Osteoblast (primary cell): ENCODE results near the gene MMD. TPM values are rescaled to one million over a fixed set of nuclear protein-coding genes. Genes with fewer than 3 reads are reported as not detected.
A peak's percentile ranks its signal among the peaks of the same experiment; 100 is the strongest.
"Not testable (repeated sequence)": the region's sequence is repeated elsewhere in the genome, so short reads cannot be mapped to it uniquely, and the experiment has no call there.

Experiments
- DNase-seq: peaks from one replicate; pipeline ENCODE4 v3.0.0; 2011; ENCODE audit warnings: low spot score, mixed read lengths; ENCODE audit not compliant: insufficient read length; ENCODE audit errors: missing footprints
- H2AFZ ChIP-seq: 2 replicates; pipeline ENCODE4 v1.6.0; 2011; ENCODE audit warnings: mild to moderate bottlenecking, low read length
- H3K27ac ChIP-seq: 2 replicates; pipeline ENCODE4 v1.5.1; 2011; ENCODE audit warnings: mild to moderate bottlenecking, low read depth, low read length, moderate library complexity
- H3K27me3 ChIP-seq: 2 replicates; pipeline ENCODE4 v1.6.0; 2012; ENCODE audit warnings: mild to moderate bottlenecking, control low read depth, inconsistent platforms, low read length, moderate library complexity; ENCODE audit not compliant: insufficient read depth
- H3K36me3 ChIP-seq: 2 replicates; pipeline ENCODE4 v1.5.1; 2011; ENCODE audit warnings: mild to moderate bottlenecking, low read length, control low read depth, moderate library complexity; ENCODE audit not compliant: insufficient read depth
- H3K4me1 ChIP-seq: 2 replicates; pipeline ENCODE4 v1.5.1; 2011; ENCODE audit warnings: mild to moderate bottlenecking, low read length, control low read depth, moderate library complexity; ENCODE audit not compliant: insufficient read depth
- H3K4me2 ChIP-seq: 2 replicates; pipeline ENCODE4 v1.6.0; 2011; ENCODE audit warnings: mild to moderate bottlenecking, low read length; ENCODE audit not compliant: insufficient read depth
- H3K4me3 ChIP-seq: fragments of 200-600 bp; sonication (generic); 3 replicates; pipeline ENCODE4 v1.5.1; 2012; ENCODE audit warnings: mild to moderate bottlenecking, low read length, inconsistent platforms; ENCODE audit not compliant: insufficient read depth
- H3K79me2 ChIP-seq: 2 replicates; pipeline ENCODE4 v1.6.0; 2012; ENCODE audit warnings: mild to moderate bottlenecking, low read length, control low read depth, inconsistent platforms; ENCODE audit not compliant: insufficient read depth
- H3K9me3 ChIP-seq: 2 replicates; pipeline ENCODE4 v1.5.1; 2011; ENCODE audit warnings: low read depth, low read length, control low read depth
- H4K20me1 ChIP-seq: 2 replicates; pipeline ENCODE4 v1.6.0; 2012; ENCODE audit warnings: mild to moderate bottlenecking, low read length, control low read depth; ENCODE audit not compliant: insufficient read depth
- total RNA-seq: library from RNA; depleted of rRNA; stranded (reverse); fragments of >200 nt; gene quantifications from 2 replicates; pipeline ENCODE4 v1.2.3, GENCODE V29; 2012
- TF ChIP-seq, protein P1 (sequence below): IDR thresholded peaks from 2 replicates; pipeline ENCODE4 v1.5.1; 2011; ENCODE audit warnings: mild to moderate bottlenecking, low read depth, low read length, moderate library complexity; ENCODE audit errors: extremely low read depth

MMD gene
- total RNA-seq, 1 donor: 6.5 TPM

DNA sequence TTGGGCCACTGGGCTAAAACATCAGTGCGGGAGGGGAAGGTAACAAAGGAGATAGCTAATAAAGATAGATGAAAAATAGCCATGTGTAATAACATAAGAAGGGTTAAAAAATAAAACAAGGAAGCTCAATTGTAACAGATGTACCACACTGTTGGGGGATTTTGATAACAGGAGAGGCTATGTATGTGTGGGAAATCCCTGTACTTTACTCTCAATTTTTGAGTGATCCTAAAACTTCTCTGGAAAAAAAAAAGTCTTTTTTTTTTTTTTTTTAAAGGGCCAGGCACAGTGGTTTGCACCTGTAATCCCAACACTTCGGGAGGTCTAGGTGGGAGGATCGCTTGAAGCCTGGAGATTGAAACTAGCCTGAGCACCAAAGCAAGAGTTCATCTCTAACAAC lies 1.9 kb upstream of the MMD start:
- Histone ChIP-seq H3K27me3 (peaks cover 22% of the 10 kb centered on the region), H3K79me2 (peaks cover 16% of the 10 kb centered on the region), H3K4me3 (no peak overlapping the region), H4K20me1 (no peaks in the 10 kb centered on the region), H3K4me2 (no peak overlapping the region), H3K9me3 (no peaks in the 10 kb centered on the region), H3K27ac (no peak overlapping the region), H3K4me1 (peaks cover 19% of the 10 kb centered on the region), H3K36me3 (no peaks in the 10 kb centered on the region), H2AFZ (no peak overlapping the region)
- TF ChIP-seq, protein P1, sequence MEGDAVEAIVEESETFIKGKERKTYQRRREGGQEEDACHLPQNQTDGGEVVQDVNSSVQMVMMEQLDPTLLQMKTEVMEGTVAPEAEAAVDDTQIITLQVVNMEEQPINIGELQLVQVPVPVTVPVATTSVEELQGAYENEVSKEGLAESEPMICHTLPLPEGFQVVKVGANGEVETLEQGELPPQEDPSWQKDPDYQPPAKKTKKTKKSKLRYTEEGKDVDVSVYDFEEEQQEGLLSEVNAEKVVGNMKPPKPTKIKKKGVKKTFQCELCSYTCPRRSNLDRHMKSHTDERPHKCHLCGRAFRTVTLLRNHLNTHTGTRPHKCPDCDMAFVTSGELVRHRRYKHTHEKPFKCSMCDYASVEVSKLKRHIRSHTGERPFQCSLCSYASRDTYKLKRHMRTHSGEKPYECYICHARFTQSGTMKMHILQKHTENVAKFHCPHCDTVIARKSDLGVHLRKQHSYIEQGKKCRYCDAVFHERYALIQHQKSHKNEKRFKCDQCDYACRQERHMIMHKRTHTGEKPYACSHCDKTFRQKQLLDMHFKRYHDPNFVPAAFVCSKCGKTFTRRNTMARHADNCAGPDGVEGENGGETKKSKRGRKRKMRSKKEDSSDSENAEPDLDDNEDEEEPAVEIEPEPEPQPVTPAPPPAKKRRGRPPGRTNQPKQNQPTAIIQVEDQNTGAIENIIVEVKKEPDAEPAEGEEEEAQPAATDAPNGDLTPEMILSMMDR: no peak
- DNase-seq: no peak

DNA sequence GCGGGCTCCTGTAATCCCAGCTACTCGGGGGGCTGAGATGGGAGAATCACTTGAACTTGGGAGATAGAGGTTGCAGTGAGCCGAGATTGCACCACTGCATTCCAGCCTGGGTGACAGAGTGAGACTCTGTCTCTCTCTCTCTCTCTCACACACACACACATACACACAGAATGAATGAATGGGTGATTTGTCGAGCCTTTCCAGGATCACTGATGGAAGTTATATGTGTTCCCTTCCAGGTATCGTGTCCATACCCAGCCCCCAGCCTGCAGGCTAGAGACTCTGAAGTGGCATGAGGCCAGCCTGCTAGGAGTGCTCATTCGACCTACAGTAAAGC lies 1.2 kb upstream of the MMD start:
- H3K4me2 ChIP-seq, H3K36me3 ChIP-seq, DNase-seq, H3K9me3 ChIP-seq, H3K4me3 ChIP-seq, H2AFZ ChIP-seq, H4K20me1 ChIP-seq, H3K27ac ChIP-seq: not testable (repeated sequence)
- Histone ChIP-seq H3K27me3 (peaks cover 22% of the 10 kb centered on the region), H3K79me2 (peaks cover 16% of the 10 kb centered on the region), H3K4me1 (peaks cover 19% of the 10 kb centered on the region)

DNA sequence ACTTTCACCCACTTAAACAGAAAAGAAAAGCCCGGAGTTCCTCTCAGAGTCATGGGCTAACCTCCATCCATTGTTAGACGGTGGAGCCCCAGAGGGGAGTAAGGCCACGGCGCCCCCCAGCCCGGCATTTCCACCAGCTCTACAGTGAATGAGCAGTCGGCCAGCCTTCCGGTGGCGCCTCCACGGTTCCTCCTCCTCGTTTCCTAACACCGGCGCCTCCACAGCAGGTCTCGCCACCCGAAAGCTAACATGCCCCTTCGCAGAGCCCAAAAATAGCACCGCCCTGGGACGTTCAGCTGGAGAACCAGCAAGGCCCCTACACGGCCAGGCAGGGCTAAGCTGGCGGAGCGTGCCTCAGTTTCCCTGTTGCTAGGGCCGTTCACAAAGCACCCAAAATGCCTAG lies 858 bp downstream of the MMD start:
- Histone ChIP-seq H3K4me3 (peak overlapping the region; percentile 89), H3K36me3 (no peaks in the 10 kb centered on the region), H3K79me2 (peaks cover 18% of the 10 kb centered on the region), H3K4me1 (peaks cover 8% of the 10 kb centered on the region), H3K9me3 (no peaks in the 10 kb centered on the region), H3K27me3 (peaks cover 20% of the 10 kb centered on the region), H4K20me1 (peaks cover 3% of the 10 kb centered on the region), H3K27ac (peak overlapping the region; percentile 43), H3K4me2 (peak overlapping the region; percentile 92), H2AFZ (peak overlapping the region; percentile 90)
- TF ChIP-seq, protein P1: no peak
- DNase-seq: peak; percentile 84

DNA sequence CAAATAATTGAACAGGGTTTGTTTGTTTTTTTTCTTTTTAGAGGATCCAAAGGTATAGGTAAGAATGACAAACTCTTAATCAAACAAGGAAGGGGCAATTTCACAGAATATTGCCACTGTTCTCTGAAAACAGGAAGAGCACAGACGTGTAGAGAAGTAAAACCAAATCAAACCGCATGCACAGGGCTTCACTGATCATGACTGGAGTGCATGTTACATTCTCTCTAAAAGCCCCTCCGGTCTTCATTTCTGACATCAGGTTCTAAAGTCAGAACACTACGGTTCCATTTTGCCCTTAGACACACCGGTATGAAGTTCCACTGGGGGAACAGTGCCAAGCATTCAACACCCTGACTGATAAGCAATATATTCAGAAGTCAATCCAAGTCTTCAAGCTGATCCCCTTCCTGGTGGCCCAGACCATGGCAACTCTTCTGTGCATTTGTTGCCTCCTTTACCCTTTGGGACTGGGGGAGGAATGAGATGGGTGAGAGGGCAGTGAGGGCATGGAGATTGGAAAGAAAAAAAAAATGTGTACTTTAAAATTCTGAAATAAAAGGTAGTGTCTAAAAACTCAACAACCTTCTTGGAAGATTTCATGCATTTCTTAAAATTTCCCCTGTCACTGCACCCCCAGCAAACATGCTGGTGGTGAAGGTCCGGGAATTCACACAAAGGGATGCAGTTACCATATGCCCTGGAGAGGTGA lies 1.4 kb downstream of the MMD start:
- no peak overlapping the region for H3K27ac ChIP-seq
- peak overlapping the region; percentile 92 for H3K4me2 ChIP-seq
- peak overlapping the region; percentile 90 for H2AFZ ChIP-seq

More for the DNA sequence above, 1.4 kb downstream of the MMD start:
- Histone ChIP-seq H3K36me3 (no peaks in the 10 kb centered on the region), H3K4me3 (peak overlapping the region; percentile 89), H3K9me3 (no peaks in the 10 kb centered on the region), H4K20me1 (peaks cover 3% of the 10 kb centered on the region), H3K79me2 (peaks cover 21% of the 10 kb centered on the region), H3K4me1 (peaks cover 8% of the 10 kb centered on the region), H3K27me3 (peaks cover 15% of the 10 kb centered on the region)
- no peak for DNase-seq
- TF ChIP-seq, protein P1: no peak
